GM12878 (cell line): ENCODE data around the gene TCF20. TPM values are rescaled to one million over a fixed set of nuclear protein-coding genes. Genes with fewer than 3 reads are reported as not detected.

Experiments
- ATAC-seq: fragments of 200-7000 bp; cut with Tn5 transposase; 3 replicates; pipeline ENCODE4 v1.9.1; 2020; ENCODE audit warnings: mild to moderate bottlenecking, moderate library complexity
- BruUV-seq: library from RNA; stranded (reverse); fragments of 400-500 nt; replicated peaks from 2 replicates; lab custom pipeline; 2021; lab: Mats Ljungman, UMichigan
- CTCF ChIA-PET: fragments of 300-600 bp; sonication (Branson Sonifier 250); formaldehyde crosslinking; extraction: SDS; loops from one replicate; lab custom pipeline; 2021; ENCODE audit warnings: inconsistent platforms; lab: Yijun Ruan, JAX
- POLR2A ChIA-PET: fragments of 350-600 bp; formaldehyde crosslinking; extraction: SDS; loops from one replicate; lab custom pipeline; 2021; ENCODE audit warnings: inconsistent platforms; lab: Charles Lee
- RAD21 ChIA-PET: fragments of 300-600 bp; sonication (Branson Sonifier 250); formaldehyde crosslinking; loops from one replicate; lab custom pipeline; 2023; ENCODE audit warnings: antibody characterized with exemption; ENCODE audit not compliant: unreplicated experiment; lab: Charles Lee
- SMC1A ChIA-PET: fragments of 300-600 bp; sonication (Branson Sonifier 250); formaldehyde crosslinking; loops from one replicate; lab custom pipeline; 2023; ENCODE audit not compliant: unreplicated experiment, uncharacterized antibody; lab: Charles Lee
- DNase-seq: peaks from one replicate; pipeline ENCODE4 v3.0.0-alpha.2; 2011; ENCODE audit warnings: low read depth, low spot score
- FAIRE-seq: peaks from 3 replicates; lab custom pipeline; 2011; peaks lifted over from hg19 to GRCh38; lab: Jason Lieb, UNC
- H2AFZ ChIP-seq: 2 replicates; pipeline ENCODE4 v1.6.0; 2011; ENCODE audit warnings: low read depth, low read length, control low read depth; ENCODE audit not compliant: control insufficient read depth
- H3K27ac ChIP-seq: 2 replicates; pipeline ENCODE4 v1.5.1; 2011; ENCODE audit warnings: control low read depth; ENCODE audit not compliant: control insufficient read depth, insufficient read depth
- H3K27me3 ChIP-seq, 2 experiments: replicated peaks in 1 of 2; 2 replicates each; pipeline versions ENCODE4 v1.6.0 to v1.6.1; 2011; ENCODE audit warnings: low read length in 1 of 2; ENCODE audit not compliant: control insufficient read depth in 2 of 2, insufficient read depth in 2 of 2
- H3K36me3 ChIP-seq, 2 experiments: 2 replicates each; pipeline ENCODE4 v1.5.1; 2011; ENCODE audit warnings: low read length in 1 of 2; ENCODE audit not compliant: control insufficient read depth in 2 of 2, insufficient read depth in 2 of 2
- H3K4me1 ChIP-seq: 2 replicates; pipeline ENCODE4 v1.6.1; 2011; ENCODE audit warnings: mild to moderate bottlenecking, low read length, moderate library complexity, mixed read lengths; ENCODE audit not compliant: control insufficient read depth, insufficient read depth
- H3K4me2 ChIP-seq: 2 replicates; pipeline ENCODE4 v1.6.0; 2011; ENCODE audit warnings: control low read depth; ENCODE audit not compliant: control insufficient read depth, insufficient read depth
- H3K4me3 ChIP-seq: fragments of 200-600 bp; sonication (generic); 2 replicates; pipeline ENCODE4 v1.5.1; 2016
- H3K79me2 ChIP-seq: 2 replicates; pipeline ENCODE4 v1.6.0; 2011; ENCODE audit warnings: low read length; ENCODE audit not compliant: control insufficient read depth, insufficient read depth
- H3K9ac ChIP-seq: 2 replicates; pipeline ENCODE4 v1.8.0; 2011; ENCODE audit warnings: low read length, control low read depth, mixed read lengths; ENCODE audit not compliant: control insufficient read depth, insufficient read depth
- H3K9me3 ChIP-seq: replicated peaks from 3 replicates; pipeline ENCODE4 v1.5.1; 2011; ENCODE audit warnings: mild to moderate bottlenecking, low read length; ENCODE audit not compliant: control insufficient read depth, insufficient read depth
- H4K20me1 ChIP-seq: 2 replicates; pipeline ENCODE4 v1.6.0; 2011; ENCODE audit not compliant: control insufficient read depth, insufficient read depth
- CUX1 ChIP-seq: IDR thresholded peaks from 2 replicates; pipeline ENCODE4 v1.6.1; 2012; ENCODE audit warnings: improper control_type of control experiment, low read depth, low read length; ENCODE audit not compliant: insufficient replicate concordance
- DPF2 ChIP-seq: fragments of 450-650 bp; IDR thresholded peaks from 2 replicates; pipeline ENCODE4 v1.6.1; 2017; ENCODE audit warnings: mild to moderate bottlenecking
- HDGF ChIP-seq: fragments of 450-650 bp; IDR thresholded peaks from 2 replicates; pipeline ENCODE4 v1.6.1; 2016; ENCODE audit warnings: antibody characterized with exemption
- MTA2 ChIP-seq: fragments of 450-650 bp; IDR thresholded peaks from 2 replicates; pipeline ENCODE4 v1.6.1; 2016; ENCODE audit warnings: low read depth, mild to moderate bottlenecking, moderate library complexity
- WGBS: methylation state at CpG from one replicate; pipeline ENCODE4 v1.1.6; 2016; ENCODE audit warnings: low lambda C conversion rate; ENCODE audit not compliant: insufficient replicate concordance, insufficient coverage; ENCODE audit errors: missing lambda C conversion rate; 5-methylcytosine and 5-hydroxymethylcytosine counted together
- in situ Hi-C: fragments of 300-500 bp; cut with MboI; formaldehyde crosslinking; loops from 9 replicates; pipeline ENCODE4 v1.14.3; 2018; ENCODE audit warnings: mixed read lengths
- intact Hi-C: fragments of 100-400 bp; cut with micrococcal nuclease; formaldehyde crosslinking; loops from one replicate; pipeline ENCODE4 v1.14.2; 2022; ENCODE audit not compliant: unreplicated experiment
- polyA plus RNA-seq, 11 experiments: library from polyadenylated mRNA; depleted of rRNA in 4 of 11; unstranded in 6 of 11; stranded (reverse) in 5 of 11; fragments of >200 nt; fragmentation: Nextera tagmentation in 4 of 11; fragmentation: Illumina TruSeq in 1 of 11; extraction: Ambion mirVana in 4 of 11; extraction: Trizol in 1 of 11; gene quantifications; 1 replicate in 1 of 11; 2 replicates in 10 of 11; pipeline versions ENCODE4 v1.2.1 to v1.2.3, GENCODE V29; 2011 to 2016; ENCODE audit warnings: inconsistent platforms in 2 of 11, missing spikeins in 2 of 11, low read depth in 1 of 11
- total RNA-seq, 4 experiments: library from RNA; depleted of rRNA in 3 of 4; stranded (reverse); fragments of >200 nt in 3 of 4; fragmentation: Illumina TruSeq in 1 of 4; extraction: Trizol in 1 of 4; gene quantifications; 2 replicates each; pipeline versions ENCODE4 v1.2.1 to v1.2.3, GENCODE V29; 2013 to 2021

The TCF20 gene
- total and polyA plus RNA-seq, 10 of the 15 experiments (the other 5 are each of a cell fraction or from before 2014, with no cell fraction given): 0.64 to 52.9 (median 22.6) TPM

GRCh38 chr22:42289671-42290541 lies 19.5 kb upstream of the TCF20 start:
- ATAC-seq: no peak
- H3K9me3 ChIP-seq: no peaks in the 10 kb centered on the region
- RAD21 ChIA-PET: no interaction called here
- in situ Hi-C loops: no loop called here
- DNase-seq: no peak
- peaks cover 6% of the 10 kb centered on the region for H3K4me1 ChIP-seq
- H3K27ac ChIP-seq: no peak overlapping the region
- no peak overlapping the region for H2AFZ ChIP-seq
- H3K4me3 ChIP-seq: no peak overlapping the region
- intact Hi-C loops: no loop called here
- POLR2A ChIA-PET: no interaction called here
- H3K36me3 ChIP-seq: no peaks in the 10 kb centered on the region
- TF ChIP-seq MTA2 (no peak), DPF2 (no peak), CUX1 (no peak), HDGF (no peak)
- FAIRE-seq: no peak
- no TSS peak for BruUV-seq
- H3K79me2 ChIP-seq: no peaks in the 10 kb centered on the region
- WGBS: 61% methylated on average over 34 of the region's 36 CpGs
- no peak overlapping the region for H3K4me2 ChIP-seq
- no peaks in the 10 kb centered on the region for H3K27me3 ChIP-seq
- no peak overlapping the region for H3K9ac ChIP-seq
- no peaks in the 10 kb centered on the region for H4K20me1 ChIP-seq
- SMC1A ChIA-PET: no interaction called here
- CTCF ChIA-PET: interaction anchor here (0.8 kb wide), 1 partner anchor 9 kb away, joined by 4 read pairs; no protein-coding TSS in a partner anchor
